Right lobe of liver (tissue), 4 donors: ENCODE measurements around the gene CDR2L.

Experiments used
- POLR2A ChIP-seq: fragments of 450-650 bp; IDR thresholded peaks from one replicate; pipeline ENCODE4 v1.6.1; 2017; ENCODE audit warnings: antibody characterized with exemption, mild to moderate bottlenecking
- TF ChIP-seq, protein P1 (sequence below), 4 donors: fragments of 200-600 bp in 3 of 4; fragments of 450-650 bp in 1 of 4; IDR thresholded peaks; one replicate each; pipeline versions ENCODE4 v1.5.1 to v1.8.0; 2016 to 2022; ENCODE audit warnings: antibody characterized with exemption in 4 of 4, mild to moderate bottlenecking in 2 of 4
- donor health status: DM: no; HTN: no; CAD: no.
- donor health status: DM: no; HTN: no; CAD: no.
- donor health status: DM: no; HTN: yes; CAD: no.

DNA sequence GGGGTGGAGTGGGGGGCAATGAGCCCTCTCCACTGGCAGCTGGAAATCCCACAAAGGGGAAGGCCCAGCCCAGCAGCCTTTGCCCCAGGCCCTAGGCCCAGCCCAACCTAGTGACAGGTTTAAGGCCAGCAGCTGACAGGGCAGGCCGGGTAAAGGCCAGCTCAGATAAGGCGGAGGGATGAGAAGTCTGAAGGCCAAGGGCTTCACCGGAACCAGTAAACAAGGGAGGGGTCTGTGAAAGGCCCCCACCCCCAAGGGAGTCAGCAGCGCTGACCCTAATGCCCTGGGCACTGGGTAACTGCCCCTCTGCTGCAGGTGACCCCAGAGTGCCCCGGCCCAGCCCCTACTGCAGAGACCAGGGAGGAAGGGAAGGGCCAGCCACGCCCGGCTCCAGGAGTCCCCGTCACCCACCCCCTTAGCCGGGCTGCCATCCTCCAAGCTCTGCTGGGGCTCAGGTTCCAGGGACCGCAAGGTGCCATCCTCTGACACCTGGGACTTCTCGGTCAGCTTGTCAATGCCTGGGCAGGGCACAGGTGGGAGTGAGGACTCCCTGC lies 34.2 kb upstream of the CDR2L start:
- TF ChIP-seq, protein P1, sequence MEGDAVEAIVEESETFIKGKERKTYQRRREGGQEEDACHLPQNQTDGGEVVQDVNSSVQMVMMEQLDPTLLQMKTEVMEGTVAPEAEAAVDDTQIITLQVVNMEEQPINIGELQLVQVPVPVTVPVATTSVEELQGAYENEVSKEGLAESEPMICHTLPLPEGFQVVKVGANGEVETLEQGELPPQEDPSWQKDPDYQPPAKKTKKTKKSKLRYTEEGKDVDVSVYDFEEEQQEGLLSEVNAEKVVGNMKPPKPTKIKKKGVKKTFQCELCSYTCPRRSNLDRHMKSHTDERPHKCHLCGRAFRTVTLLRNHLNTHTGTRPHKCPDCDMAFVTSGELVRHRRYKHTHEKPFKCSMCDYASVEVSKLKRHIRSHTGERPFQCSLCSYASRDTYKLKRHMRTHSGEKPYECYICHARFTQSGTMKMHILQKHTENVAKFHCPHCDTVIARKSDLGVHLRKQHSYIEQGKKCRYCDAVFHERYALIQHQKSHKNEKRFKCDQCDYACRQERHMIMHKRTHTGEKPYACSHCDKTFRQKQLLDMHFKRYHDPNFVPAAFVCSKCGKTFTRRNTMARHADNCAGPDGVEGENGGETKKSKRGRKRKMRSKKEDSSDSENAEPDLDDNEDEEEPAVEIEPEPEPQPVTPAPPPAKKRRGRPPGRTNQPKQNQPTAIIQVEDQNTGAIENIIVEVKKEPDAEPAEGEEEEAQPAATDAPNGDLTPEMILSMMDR (IDR thresholded peaks at IDR 0.05): no peak
- no peak for TF ChIP-seq POLR2A
